Amniotic epithelial cell (primary cell): ENCODE data around the gene CISD3.

Source experiments
- DNase-seq: peaks from one replicate; pipeline ENCODE4 v3.0.0-alpha.2; 2010; ENCODE audit warnings: low read depth

The CISD3 gene

GRCh38 chr17:38728290-38728831 is 1.8 kb upstream of the CISD3 start:
- no peak for DNase-seq

- no peak for DNase-seq
Observed at GRCh38 chr17:38729368-38729885, 714 bp upstream of the CISD3 start.

GRCh38 chr17:38730526-38731379 is 612 bp downstream of the CISD3 start:
- peak; percentile 58 for DNase-seq

GRCh38 chr17:38731526-38732294 is 1.6 kb downstream of the CISD3 start:
- DNase-seq: no peak

DNA sequence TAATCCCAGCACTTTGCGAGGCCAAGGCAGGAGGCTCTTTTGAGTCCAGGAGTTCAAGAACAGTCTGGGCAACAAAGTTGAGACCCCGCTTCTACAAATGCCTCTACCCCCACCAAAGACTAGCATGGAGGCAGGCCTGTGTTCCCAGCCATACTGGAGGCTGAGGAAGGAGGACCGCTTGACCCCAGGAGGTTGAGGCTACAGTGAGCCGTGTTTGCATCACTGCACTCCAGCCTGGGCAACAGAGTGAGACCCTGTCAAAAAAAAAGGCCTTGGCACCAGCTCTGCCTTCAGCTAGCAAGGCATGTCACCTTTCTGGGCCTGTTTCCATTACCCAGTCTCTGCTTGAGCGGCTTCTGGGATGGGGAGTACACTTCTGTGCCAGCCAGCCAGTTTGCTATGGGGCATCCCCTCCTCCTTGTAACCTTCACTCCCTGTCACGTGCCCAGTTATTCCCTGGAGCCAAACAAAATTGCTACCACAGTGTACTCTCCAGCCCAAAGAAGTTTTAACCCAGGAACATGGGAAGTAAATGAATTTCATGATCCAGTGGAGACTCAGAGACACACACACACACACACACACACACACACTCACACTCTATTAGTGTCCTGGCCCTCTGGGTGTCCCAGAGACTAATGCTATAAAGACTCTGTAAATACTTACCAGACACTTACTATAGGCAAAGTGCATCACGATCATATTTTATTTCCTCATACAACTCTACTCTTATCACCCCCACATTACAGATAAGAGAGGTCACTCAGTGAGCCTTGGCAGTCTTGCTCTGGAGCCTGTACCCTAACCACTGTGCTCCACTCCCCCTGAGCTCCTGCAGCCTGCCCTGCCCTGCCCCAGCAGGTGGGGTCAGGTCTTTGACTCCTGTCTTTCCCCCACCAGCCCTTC is 2.5 kb downstream of the CISD3 start:
- no peak for DNase-seq

GRCh38 chr17:38733282-38733981 is 3.3 kb downstream of the CISD3 start:
- DNase-seq: no peak

GRCh38 chr17:38733982-38734973 is 4.1 kb downstream of the CISD3 start:
- DNase-seq: no peak

DNA sequence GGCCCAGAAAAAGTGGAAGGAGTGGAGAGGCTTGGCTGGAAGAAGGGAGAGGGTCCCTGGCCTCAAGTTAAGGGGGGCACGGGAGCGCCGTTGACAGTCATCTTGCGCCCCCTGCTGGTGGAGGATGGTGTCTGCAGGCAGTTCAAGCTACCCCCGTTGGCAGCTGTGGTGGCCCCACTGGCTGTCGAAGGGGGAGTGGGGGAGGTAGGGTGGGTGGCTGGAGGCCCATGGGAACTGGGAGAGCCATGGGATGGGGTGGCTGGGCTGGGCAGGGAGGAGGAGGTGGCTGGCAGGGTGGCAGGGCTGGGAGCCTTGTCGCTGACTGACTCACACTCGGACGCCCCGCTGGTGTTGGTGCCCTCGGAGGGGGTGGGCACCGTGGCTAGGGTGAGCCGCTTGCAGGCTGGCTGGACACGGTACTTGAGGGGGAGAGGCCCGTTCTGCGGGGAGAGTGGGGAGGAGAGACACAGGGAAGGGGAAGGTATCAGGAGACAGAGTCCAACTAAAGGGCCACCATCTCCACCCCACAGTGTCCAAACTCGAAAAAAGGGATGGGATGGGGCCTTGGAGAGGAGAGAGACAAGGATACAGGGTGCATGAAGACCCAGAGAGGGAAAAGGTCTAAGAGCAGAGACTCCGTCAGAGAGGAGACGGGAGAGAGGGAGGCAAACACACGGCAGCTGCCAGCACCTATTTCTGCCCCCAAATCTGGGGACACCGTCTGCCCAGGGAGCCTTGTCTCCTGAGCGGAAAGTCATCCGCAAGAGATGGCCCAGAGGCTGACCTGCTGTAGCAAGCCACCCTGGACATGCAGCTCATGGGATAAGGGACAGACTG is 5.2 kb downstream of the CISD3 start:
- DNase-seq: no peak

DNA sequence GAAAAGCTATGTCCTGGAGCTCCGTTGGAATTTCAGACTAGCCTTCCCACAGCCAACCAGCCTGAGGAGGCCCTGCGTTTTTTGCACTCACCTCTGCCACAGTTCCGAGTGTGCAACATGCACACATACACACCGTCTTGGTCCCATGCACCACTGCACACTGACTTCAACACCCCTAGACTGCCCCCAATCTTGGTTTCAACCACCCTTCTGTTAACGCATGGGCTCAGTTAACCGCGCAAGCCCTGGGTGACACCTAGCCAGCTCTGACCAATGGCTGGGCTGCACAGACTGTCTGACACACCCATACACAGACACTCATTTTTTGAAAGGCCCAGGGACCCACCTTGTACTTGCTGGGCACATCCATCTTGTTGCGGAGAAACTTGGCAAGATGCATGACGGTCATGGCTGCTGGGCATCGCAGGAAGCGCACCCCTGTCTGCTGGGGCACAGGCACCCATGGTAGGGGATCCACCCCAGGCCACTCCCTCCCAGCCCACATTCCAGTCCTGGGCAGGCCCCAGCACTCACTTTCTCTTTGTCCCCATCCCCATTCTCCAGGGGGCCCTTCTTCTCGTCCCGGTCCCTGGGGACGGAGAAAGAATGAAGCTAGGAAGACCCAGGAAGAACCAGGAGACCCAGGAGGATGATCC is 8.0 kb downstream of the CISD3 start:
- DNase-seq: no peak

GRCh38 chr17:38738686-38739085 is 8.5 kb downstream of the CISD3 start:
- DNase-seq: no peak

- DNase-seq: no peak
Observed at GRCh38 chr17:38739305-38739704, 9.2 kb downstream of the CISD3 start.

DNA sequence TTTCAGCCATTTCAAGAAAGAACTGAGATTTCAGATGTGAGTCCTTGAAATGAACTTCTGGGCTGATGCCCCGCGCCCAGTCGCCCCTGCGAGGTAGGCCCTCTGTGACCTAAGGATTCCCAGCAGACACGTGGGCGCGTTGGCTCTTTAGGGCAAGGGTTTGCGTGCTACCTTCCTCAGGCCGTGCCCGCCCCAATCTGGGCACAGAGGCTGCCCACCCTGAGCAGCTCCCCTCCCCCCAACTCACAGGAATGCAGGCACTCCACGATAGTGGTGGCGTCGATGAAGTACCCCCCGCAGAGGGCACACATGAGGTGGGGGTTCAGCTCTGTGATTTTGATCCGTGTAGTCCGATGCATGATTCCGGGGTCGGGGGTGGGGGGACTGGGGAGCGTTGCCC is 9.9 kb downstream of the CISD3 start:
- DNase-seq: no peak

GRCh38 chr17:38740806-38741205 is 10.7 kb downstream of the CISD3 start:
- DNase-seq: no peak

DNA sequence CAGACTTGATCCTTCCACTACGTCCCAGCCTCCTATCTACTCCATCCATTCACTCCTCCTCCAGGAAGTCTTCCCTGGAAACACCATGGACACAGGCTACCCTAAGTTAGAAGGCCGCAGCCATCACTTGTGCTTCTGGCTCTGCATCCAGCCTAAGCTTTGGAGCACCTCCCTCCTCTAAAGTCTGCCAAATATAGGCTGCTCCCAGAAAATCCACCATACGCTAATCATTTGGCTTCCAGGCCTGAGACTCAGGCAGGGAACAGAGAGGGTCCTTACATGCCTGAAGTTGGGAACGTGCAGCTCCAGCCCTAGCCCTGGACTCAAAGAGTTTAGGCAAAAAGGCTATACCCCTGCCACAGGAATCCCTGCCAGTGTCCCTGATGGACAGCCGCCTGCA is 11.3 kb downstream of the CISD3 start:
- DNase-seq: no peak

- DNase-seq: no peak
Observed at GRCh38 chr17:38741921-38742410, 11.8 kb downstream of the CISD3 start.

DNA sequence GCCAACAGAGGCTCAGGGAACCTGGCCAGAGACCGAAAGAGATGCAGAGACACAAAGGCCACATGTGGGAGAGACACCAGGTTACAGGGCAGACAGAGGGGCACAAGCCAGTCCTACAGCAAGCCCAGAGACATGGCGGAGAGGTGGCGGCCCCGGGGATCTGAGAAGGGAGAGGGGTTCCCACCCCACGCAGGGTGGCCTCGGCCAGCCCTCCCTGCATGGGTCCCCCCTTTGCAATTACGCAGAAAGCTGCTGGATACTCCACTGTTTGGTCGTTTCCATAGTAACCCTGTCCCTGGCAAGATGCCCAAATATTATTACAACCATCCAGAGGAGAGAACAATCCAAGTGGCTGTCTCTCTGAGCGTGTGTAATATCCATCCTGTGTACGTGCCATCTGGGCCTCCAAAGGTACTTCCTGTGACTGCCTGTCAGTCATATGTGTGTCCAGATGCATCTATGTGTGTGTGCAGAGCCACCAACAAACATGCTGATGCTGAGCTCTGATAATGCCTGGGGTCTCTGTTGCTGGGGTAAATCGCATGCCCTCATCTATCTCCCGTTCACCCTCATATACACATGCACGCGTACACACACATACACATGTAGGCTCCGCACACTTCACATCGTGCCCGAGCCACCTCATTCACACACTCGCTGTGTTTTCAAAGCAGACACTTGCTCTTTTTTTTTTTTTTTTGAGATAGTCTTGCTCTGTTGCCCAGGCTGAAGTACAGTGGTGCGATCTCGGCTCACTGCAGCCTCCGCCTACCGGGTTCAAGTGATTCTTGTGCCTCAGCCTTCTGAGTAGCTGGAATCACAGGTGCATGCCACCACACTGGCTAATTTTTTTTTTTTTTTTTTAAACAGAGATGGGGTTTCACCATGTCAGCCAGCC is 12.5 kb downstream of the CISD3 start:
- peak; percentile 81 for DNase-seq

GRCh38 chr17:38743556-38744171 is 13.5 kb downstream of the CISD3 start:
- DNase-seq: no peak
